ENCODE data around the gene PSRC1. TPM values are rescaled to one million over a fixed set of nuclear protein-coding genes. Genes with fewer than 3 reads are reported as not detected.
A peak's percentile ranks its signal among the peaks of the same experiment; 100 is the strongest.

Gene PSRC1
- 10 to 100 TPM in 1 of 2 donors, 1 to 10 TPM in 1; 6.3 to 10.4 TPM for polyA plus RNA-seq

- Histone ChIP-seq H3K27me3 (ENCODE audit: control insufficient read depth in 1 of 2, insufficient read depth in 2 of 2, low read length in 2 of 2) (no peaks in the 10 kb centered on the region), H3K9me3 (ENCODE audit: control insufficient read depth in 2 of 2, insufficient read depth in 1 of 2, low read depth in 1 of 2, low read length in 1 of 2) (no peaks in the 10 kb centered on the region), H3K36me3 (ENCODE audit: control insufficient read depth in 2 of 2, insufficient read depth in 2 of 2, low read length in 1 of 2) (peaks cover 0 to 5% of the 10 kb centered on the region in 2 donors), H3K27ac (ENCODE audit: low read depth in 2 of 2, low read length in 1 of 2) (peak within 1 kb of the TSS; percentile 86 to 98), H3K4me3 (ENCODE audit: low read depth in 1 of 2, low read length in 2 of 2) (peak within 1 kb of the TSS; percentile 59 to 62), H3K4me1 (ENCODE audit: control insufficient read depth in 2 of 2, insufficient read depth in 2 of 2, low read length in 1 of 2) (peaks cover 3 to 9% of the 10 kb centered on the region in 2 donors)
- 0 to 1% methylated on average over 55 to 56 of the region's 56 CpGs for WGBS, 2 donors
Measured at GRCh38 chr1:109282952-109283747, at the start of gene PSRC1. Gene PSRC1 (minus strand): TSS chr1:109283145.

GRCh38 chr1:109331113-109331512, 48.2 kb upstream of the PSRC1 start:
- Histone ChIP-seq H3K4me3 (ENCODE audit: low read depth in 1 of 2, low read length in 2 of 2) (no peak overlapping the region), H3K9me3 (ENCODE audit: control insufficient read depth in 2 of 2, insufficient read depth in 1 of 2, low read depth in 1 of 2, low read length in 1 of 2) (peaks cover 0 to 7% of the 10 kb centered on the region in 2 donors), H3K27ac (ENCODE audit: low read depth in 2 of 2, low read length in 1 of 2) (no peak overlapping the region), H3K4me1 (ENCODE audit: control insufficient read depth in 2 of 2, insufficient read depth in 2 of 2, low read length in 1 of 2) (no peaks in the 10 kb centered on the region), H3K36me3 (ENCODE audit: control insufficient read depth in 2 of 2, insufficient read depth in 2 of 2, low read length in 1 of 2) (peaks cover 0 to 13% of the 10 kb centered on the region in 2 donors), H3K27me3 (ENCODE audit: control insufficient read depth in 1 of 2, insufficient read depth in 2 of 2, low read length in 2 of 2) (no peaks in the 10 kb centered on the region)

GRCh38 chr1:109327285-109327684, 44.3 kb upstream of the PSRC1 start:
- Histone ChIP-seq H3K9me3 (ENCODE audit: control insufficient read depth in 2 of 2, insufficient read depth in 1 of 2, low read depth in 1 of 2, low read length in 1 of 2) (peaks cover 0 to 2% of the 10 kb centered on the region in 2 donors), H3K4me3 (ENCODE audit: low read depth in 1 of 2, low read length in 2 of 2) (no peak overlapping the region), H3K4me1 (ENCODE audit: control insufficient read depth in 2 of 2, insufficient read depth in 2 of 2, low read length in 1 of 2) (no peaks in the 10 kb centered on the region), H3K27me3 (ENCODE audit: control insufficient read depth in 1 of 2, insufficient read depth in 2 of 2, low read length in 2 of 2) (no peaks in the 10 kb centered on the region), H3K36me3 (ENCODE audit: control insufficient read depth in 2 of 2, insufficient read depth in 2 of 2, low read length in 1 of 2) (peaks cover 4 to 10% of the 10 kb centered on the region in 2 donors), H3K27ac (ENCODE audit: low read depth in 2 of 2, low read length in 1 of 2) (no peak overlapping the region)
- 69 to 80% methylated on average over 5 of the region's 5 CpGs for WGBS, 2 donors

GRCh38 chr1:109322974-109323373, 40.0 kb upstream of the PSRC1 start:
- H3K4me1 ChIP-seq (ENCODE audit: control insufficient read depth in 2 of 2, insufficient read depth in 2 of 2, low read length in 1 of 2): no peaks in the 10 kb centered on the region
- H3K36me3 ChIP-seq (ENCODE audit: control insufficient read depth in 2 of 2, insufficient read depth in 2 of 2, low read length in 1 of 2): peaks cover 7 to 10% of the 10 kb centered on the region in 2 donors
- no peaks in the 10 kb centered on the region for H3K27me3 ChIP-seq (ENCODE audit: control insufficient read depth in 1 of 2, insufficient read depth in 2 of 2, low read length in 2 of 2)
- 91% methylated on average over 6 of the region's 6 CpGs for WGBS, 2 donors
- no peak overlapping the region for H3K27ac ChIP-seq (ENCODE audit: low read depth in 2 of 2, low read length in 1 of 2)
- no peaks in the 10 kb centered on the region for H3K9me3 ChIP-seq (ENCODE audit: control insufficient read depth in 2 of 2, insufficient read depth in 1 of 2, low read depth in 1 of 2, low read length in 1 of 2)
- H3K4me3 ChIP-seq (ENCODE audit: low read depth in 1 of 2, low read length in 2 of 2): no peak overlapping the region

- H3K27me3 ChIP-seq (ENCODE audit: control insufficient read depth in 1 of 2, insufficient read depth in 2 of 2, low read length in 2 of 2): no peaks in the 10 kb centered on the region
- H3K9me3 ChIP-seq (ENCODE audit: control insufficient read depth in 2 of 2, insufficient read depth in 1 of 2, low read depth in 1 of 2, low read length in 1 of 2): no peaks in the 10 kb centered on the region
- 78 to 82% methylated on average over 3 of the region's 3 CpGs for WGBS, 2 donors
- peaks cover 7 to 12% of the 10 kb centered on the region in 2 donors for H3K36me3 ChIP-seq (ENCODE audit: control insufficient read depth in 2 of 2, insufficient read depth in 2 of 2, low read length in 1 of 2)
- H3K27ac ChIP-seq (ENCODE audit: low read depth in 2 of 2, low read length in 1 of 2): no peak overlapping the region
- no peak overlapping the region for H3K4me3 ChIP-seq (ENCODE audit: low read depth in 1 of 2, low read length in 2 of 2)
- H3K4me1 ChIP-seq (ENCODE audit: control insufficient read depth in 2 of 2, insufficient read depth in 2 of 2, low read length in 1 of 2): no peaks in the 10 kb centered on the region
Measured at GRCh38 chr1:109319114-109319513, 36.2 kb upstream of the PSRC1 start.

- H3K27me3 ChIP-seq (ENCODE audit: control insufficient read depth in 1 of 2, insufficient read depth in 2 of 2, low read length in 2 of 2): no peaks in the 10 kb centered on the region
- H3K9me3 ChIP-seq (ENCODE audit: control insufficient read depth in 2 of 2, insufficient read depth in 1 of 2, low read depth in 1 of 2, low read length in 1 of 2): no peaks in the 10 kb centered on the region
- 90 to 91% methylated on average over 1 of the region's 1 CpG for WGBS, 2 donors
- no peak overlapping the region for H3K4me3 ChIP-seq (ENCODE audit: low read depth in 1 of 2, low read length in 2 of 2)
- no peak overlapping the region for H3K27ac ChIP-seq (ENCODE audit: low read depth in 2 of 2, low read length in 1 of 2)
- H3K4me1 ChIP-seq (ENCODE audit: control insufficient read depth in 2 of 2, insufficient read depth in 2 of 2, low read length in 1 of 2): no peaks in the 10 kb centered on the region
- H3K36me3 ChIP-seq (ENCODE audit: control insufficient read depth in 2 of 2, insufficient read depth in 2 of 2, low read length in 1 of 2): peaks cover 3 to 10% of the 10 kb centered on the region in 2 donors
Measured at GRCh38 chr1:109316506-109316905, 33.6 kb upstream of the PSRC1 start.

- no peaks in the 10 kb centered on the region for H3K9me3 ChIP-seq (ENCODE audit: control insufficient read depth in 2 of 2, insufficient read depth in 1 of 2, low read depth in 1 of 2, low read length in 1 of 2)
- H3K4me1 ChIP-seq (ENCODE audit: control insufficient read depth in 2 of 2, insufficient read depth in 2 of 2, low read length in 1 of 2): no peaks in the 10 kb centered on the region
- H3K27ac ChIP-seq (ENCODE audit: low read depth in 2 of 2, low read length in 1 of 2): no peak overlapping the region
- no peak overlapping the region for H3K4me3 ChIP-seq (ENCODE audit: low read depth in 1 of 2, low read length in 2 of 2)
- H3K27me3 ChIP-seq (ENCODE audit: control insufficient read depth in 1 of 2, insufficient read depth in 2 of 2, low read length in 2 of 2): no peaks in the 10 kb centered on the region
- WGBS, 2 donors: 86 to 97% methylated on average over 4 of the region's 4 CpGs
- peaks cover 3 to 10% of the 10 kb centered on the region in 2 donors for H3K36me3 ChIP-seq (ENCODE audit: control insufficient read depth in 2 of 2, insufficient read depth in 2 of 2, low read length in 1 of 2)
Measured at GRCh38 chr1:109315288-109315687, 32.3 kb upstream of the PSRC1 start.

GRCh38 chr1:109314795-109315194, 31.9 kb upstream of the PSRC1 start:
- Histone ChIP-seq H3K4me3 (ENCODE audit: low read depth in 1 of 2, low read length in 2 of 2) (no peak overlapping the region), H3K27ac (ENCODE audit: low read depth in 2 of 2, low read length in 1 of 2) (no peak overlapping the region), H3K36me3 (ENCODE audit: control insufficient read depth in 2 of 2, insufficient read depth in 2 of 2, low read length in 1 of 2) (peaks cover 3 to 10% of the 10 kb centered on the region in 2 donors), H3K9me3 (ENCODE audit: control insufficient read depth in 2 of 2, insufficient read depth in 1 of 2, low read depth in 1 of 2, low read length in 1 of 2) (no peaks in the 10 kb centered on the region), H3K4me1 (ENCODE audit: control insufficient read depth in 2 of 2, insufficient read depth in 2 of 2, low read length in 1 of 2) (no peaks in the 10 kb centered on the region), H3K27me3 (ENCODE audit: control insufficient read depth in 1 of 2, insufficient read depth in 2 of 2, low read length in 2 of 2) (no peaks in the 10 kb centered on the region)
- WGBS, 2 donors: 98% methylated on average over 1 of the region's 1 CpG

GRCh38 chr1:109312978-109313775, 30.2 kb upstream of the PSRC1 start:
- 78 to 79% methylated on average over 12 of the region's 12 CpGs for WGBS, 2 donors
- H3K27ac ChIP-seq (ENCODE audit: low read depth in 2 of 2, low read length in 1 of 2): no peak overlapping the region

More at GRCh38 chr1:109312978-109313775, 30.2 kb upstream of the PSRC1 start:
- Histone ChIP-seq H3K9me3 (ENCODE audit: control insufficient read depth in 2 of 2, insufficient read depth in 1 of 2, low read depth in 1 of 2, low read length in 1 of 2) (no peaks in the 10 kb centered on the region), H3K4me3 (ENCODE audit: low read depth in 1 of 2, low read length in 2 of 2) (no peak overlapping the region), H3K27me3 (ENCODE audit: control insufficient read depth in 1 of 2, insufficient read depth in 2 of 2, low read length in 2 of 2) (no peaks in the 10 kb centered on the region), H3K36me3 (ENCODE audit: control insufficient read depth in 2 of 2, insufficient read depth in 2 of 2, low read length in 1 of 2) (peaks cover 0 to 10% of the 10 kb centered on the region in 2 donors), H3K4me1 (ENCODE audit: control insufficient read depth in 2 of 2, insufficient read depth in 2 of 2, low read length in 1 of 2) (no peaks in the 10 kb centered on the region)
